OCI-LY7 (cell line): ENCODE data around the gene HCAR1. TPM values are rescaled to one million over a fixed set of nuclear protein-coding genes. Genes with fewer than 3 reads are reported as not detected.
"Not testable (repeated sequence)": the region's sequence is repeated elsewhere in the genome, so short reads cannot be mapped to it uniquely, and the experiment has no call there.

ENCODE experiments used
- BruUV-seq: library from RNA; stranded (reverse); fragments of 400-500 nt; replicated peaks from 2 replicates; lab custom pipeline; 2021; lab: Mats Ljungman, UMichigan
- CTCF ChIA-PET: fragments of 300-600 bp; sonication (Branson Sonifier 250); formaldehyde crosslinking; loops from one replicate; lab custom pipeline; 2022; ENCODE audit warnings: antibody characterized with exemption; ENCODE audit not compliant: unreplicated experiment; lab: Charles Lee
- POLR2A ChIA-PET: fragments of 300-600 bp; sonication (Branson Sonifier 250); formaldehyde crosslinking; loops from one replicate; lab custom pipeline; 2022; ENCODE audit warnings: antibody characterized with exemption; lab: Charles Lee
- DNase-seq: peaks from one replicate; pipeline ENCODE4 v3.0.0-alpha.2; 2015; ENCODE audit warnings: low spot score
- H2AFZ ChIP-seq: fragments of 200-600 bp; sonication (generic), shearing (Covaris generic); 2 replicates; pipeline ENCODE4 v1.6.1; 2014; ENCODE audit warnings: mild to moderate bottlenecking, antibody characterized with exemption, low read length, moderate library complexity
- H3K27ac ChIP-seq: fragments of 200-600 bp; sonication (generic); 2 replicates; pipeline ENCODE4 v1.5.1; 2014; ENCODE audit warnings: mixed run types, low read depth, mild to moderate bottlenecking, moderate library complexity, low read length, inconsistent platforms; ENCODE audit not compliant: poor library complexity, severe bottlenecking
- H3K36me3 ChIP-seq: fragments of 200-600 bp; sonication (generic); 2 replicates; pipeline ENCODE4 v1.6.1; 2014; ENCODE audit warnings: mild to moderate bottlenecking, antibody characterized with exemption, low read length, moderate library complexity, mixed read lengths; ENCODE audit not compliant: insufficient read depth
- H3K4me1 ChIP-seq: fragments of 200-600 bp; sonication (generic); 2 replicates; pipeline ENCODE4 v1.5.1; 2014; ENCODE audit warnings: mild to moderate bottlenecking, low read length; ENCODE audit not compliant: insufficient read depth, poor library complexity, severe bottlenecking
- H3K4me2 ChIP-seq: fragments of 200-600 bp; sonication (generic); 2 replicates; pipeline ENCODE4 v1.6.1; 2014; ENCODE audit warnings: mild to moderate bottlenecking, low read length
- H3K4me3 ChIP-seq: fragments of 200-600 bp; sonication (generic); 2 replicates; pipeline ENCODE4 v1.5.1; 2014; ENCODE audit warnings: mild to moderate bottlenecking, low read depth, low read length; ENCODE audit not compliant: poor library complexity, severe bottlenecking
- H3K79me2 ChIP-seq: fragments of 200-600 bp; sonication (generic); 2 replicates; pipeline ENCODE4 v1.6.1; 2016; ENCODE audit warnings: low read depth, mild to moderate bottlenecking, low read length, moderate library complexity, mixed read lengths; ENCODE audit not compliant: insufficient read depth
- H3K9me2 ChIP-seq: fragments of 200-600 bp; sonication (generic); 2 replicates; pipeline ENCODE4 v1.6.1; 2016; ENCODE audit warnings: mild to moderate bottlenecking, low read length, mixed read lengths; ENCODE audit not compliant: insufficient read depth
- H3K9me3 ChIP-seq: fragments of 200-600 bp; sonication (generic); 2 replicates; pipeline ENCODE4 v1.6.1; 2014; ENCODE audit warnings: mild to moderate bottlenecking, mixed run types, low read length, mixed read lengths
- H4K20me1 ChIP-seq: fragments of 200-600 bp; sonication (generic); 2 replicates; pipeline ENCODE4 v1.6.1; 2014; ENCODE audit warnings: mild to moderate bottlenecking, antibody characterized with exemption, low read length, moderate library complexity, mixed read lengths; ENCODE audit not compliant: insufficient read depth
- intact Hi-C: fragments of 100-400 bp; cut with micrococcal nuclease; formaldehyde crosslinking; loops from one replicate; pipeline ENCODE4 v1.10.0; 2022; ENCODE audit not compliant: unreplicated experiment
- total RNA-seq, 2 experiments: library from RNA; depleted of rRNA in 1 of 2; stranded (reverse); fragments of >200 nt in 1 of 2; shearing (Covaris generic) in 1 of 2; gene quantifications; 2 replicates each; pipeline ENCODE4 v1.2.3, GENCODE V29; 2014 to 2022

HCAR1 gene
- total RNA-seq, 2 experiments from 2014 or later = 0.06 TPM; not detected in 1

GRCh38 chr12:122710341-122710740, 20.3 kb downstream of the HCAR1 start:
- H3K27ac ChIP-seq, BruUV-seq, H4K20me1 ChIP-seq, H3K4me2 ChIP-seq, H2AFZ ChIP-seq, CTCF ChIA-PET, H3K4me3 ChIP-seq, H3K9me2 ChIP-seq, H3K9me3 ChIP-seq, DNase-seq, H3K79me2 ChIP-seq, POLR2A ChIA-PET, H3K36me3 ChIP-seq, intact Hi-C loops: not testable (repeated sequence)
- H3K4me1 ChIP-seq = peaks cover 11% of the 10 kb centered on the region

- H3K9me3 ChIP-seq, intact Hi-C loops, H3K4me3 ChIP-seq, H3K4me1 ChIP-seq, DNase-seq, H4K20me1 ChIP-seq, BruUV-seq, H3K4me2 ChIP-seq, CTCF ChIA-PET, H3K79me2 ChIP-seq, H3K36me3 ChIP-seq, H3K9me2 ChIP-seq, H2AFZ ChIP-seq, POLR2A ChIA-PET, H3K27ac ChIP-seq: not testable (repeated sequence)
Observed at GRCh38 chr12:122709287-122709686, 21.4 kb downstream of the HCAR1 start.

- H3K36me3 ChIP-seq, CTCF ChIA-PET, H3K79me2 ChIP-seq, H3K27ac ChIP-seq, H2AFZ ChIP-seq, H3K9me2 ChIP-seq, H3K4me3 ChIP-seq, H3K9me3 ChIP-seq, H3K4me1 ChIP-seq, DNase-seq, POLR2A ChIA-PET, H3K4me2 ChIP-seq, H4K20me1 ChIP-seq, intact Hi-C loops, BruUV-seq: not testable (repeated sequence)
Observed at GRCh38 chr12:122703841-122704240, 26.8 kb downstream of the HCAR1 start.

- H3K27ac ChIP-seq, H3K9me3 ChIP-seq, DNase-seq, H3K9me2 ChIP-seq, H3K4me2 ChIP-seq, BruUV-seq, H3K79me2 ChIP-seq, H3K36me3 ChIP-seq, H3K4me1 ChIP-seq, H3K4me3 ChIP-seq, intact Hi-C loops, H4K20me1 ChIP-seq, CTCF ChIA-PET, H2AFZ ChIP-seq, POLR2A ChIA-PET: not testable (repeated sequence)
Observed at GRCh38 chr12:122702890-122703611, 27.6 kb downstream of the HCAR1 start, which contains the start of gene HCAR2. Gene HCAR2, minus strand, starts transcription at chr12:122703357. Its CDS starts 74 bp downstream, at chr12:122703283.

- intact Hi-C loops, BruUV-seq, H3K27ac ChIP-seq, H3K36me3 ChIP-seq, H3K79me2 ChIP-seq, H3K9me2 ChIP-seq, POLR2A ChIA-PET, H3K4me2 ChIP-seq, H3K9me3 ChIP-seq, H2AFZ ChIP-seq, DNase-seq, CTCF ChIA-PET, H3K4me3 ChIP-seq, H3K4me1 ChIP-seq, H4K20me1 ChIP-seq: not testable (repeated sequence)
Observed at GRCh38 chr12:122701481-122701880, 29.2 kb downstream of the HCAR1 start.

- H3K4me2 ChIP-seq, H2AFZ ChIP-seq, H3K36me3 ChIP-seq, intact Hi-C loops, H4K20me1 ChIP-seq, POLR2A ChIA-PET, H3K9me2 ChIP-seq, H3K27ac ChIP-seq, DNase-seq, H3K4me3 ChIP-seq, H3K4me1 ChIP-seq, BruUV-seq, H3K79me2 ChIP-seq, CTCF ChIA-PET, H3K9me3 ChIP-seq: not testable (repeated sequence)
Observed at GRCh38 chr12:122700038-122700710, 30.5 kb downstream of the HCAR1 start.
